Measurements from ENCODE around the gene UVRAG.

DNA sequence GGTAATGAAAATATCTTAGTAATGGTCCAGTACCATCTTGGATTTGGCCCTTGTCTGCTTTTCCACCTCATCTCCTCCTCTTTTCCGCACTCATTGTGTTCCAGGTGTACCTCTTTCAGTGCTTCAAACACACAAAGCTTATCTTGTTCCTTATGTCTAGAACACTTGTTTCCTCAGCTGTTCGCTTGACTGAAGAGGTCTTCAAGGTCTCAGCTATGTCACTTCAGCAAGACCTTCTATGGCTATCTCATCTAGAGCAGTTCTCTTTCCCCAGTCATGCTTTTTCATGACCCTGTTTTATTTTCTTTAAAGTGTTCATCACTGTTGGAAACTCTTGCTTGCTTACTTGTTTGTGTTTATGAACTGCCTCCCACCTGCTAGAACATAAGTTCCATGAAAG is 47.4 kb downstream of the UVRAG start:
- TF ChIP-seq, protein P1, sequence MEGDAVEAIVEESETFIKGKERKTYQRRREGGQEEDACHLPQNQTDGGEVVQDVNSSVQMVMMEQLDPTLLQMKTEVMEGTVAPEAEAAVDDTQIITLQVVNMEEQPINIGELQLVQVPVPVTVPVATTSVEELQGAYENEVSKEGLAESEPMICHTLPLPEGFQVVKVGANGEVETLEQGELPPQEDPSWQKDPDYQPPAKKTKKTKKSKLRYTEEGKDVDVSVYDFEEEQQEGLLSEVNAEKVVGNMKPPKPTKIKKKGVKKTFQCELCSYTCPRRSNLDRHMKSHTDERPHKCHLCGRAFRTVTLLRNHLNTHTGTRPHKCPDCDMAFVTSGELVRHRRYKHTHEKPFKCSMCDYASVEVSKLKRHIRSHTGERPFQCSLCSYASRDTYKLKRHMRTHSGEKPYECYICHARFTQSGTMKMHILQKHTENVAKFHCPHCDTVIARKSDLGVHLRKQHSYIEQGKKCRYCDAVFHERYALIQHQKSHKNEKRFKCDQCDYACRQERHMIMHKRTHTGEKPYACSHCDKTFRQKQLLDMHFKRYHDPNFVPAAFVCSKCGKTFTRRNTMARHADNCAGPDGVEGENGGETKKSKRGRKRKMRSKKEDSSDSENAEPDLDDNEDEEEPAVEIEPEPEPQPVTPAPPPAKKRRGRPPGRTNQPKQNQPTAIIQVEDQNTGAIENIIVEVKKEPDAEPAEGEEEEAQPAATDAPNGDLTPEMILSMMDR (IDR thresholded peaks at IDR 0.05; ENCODE audit: low read depth, low read length): no peak
- TF ChIP-seq EZH2phosphoT487 (IDR thresholded peaks at IDR 0.05; ENCODE audit: low read depth): no peak

Measured in OCI-LY3 (cell line).